ENCODE results near the gene HYAL1.

The HYAL1 gene

GRCh38 chr3:50297384-50297775 is 6.0 kb downstream of the HYAL1 start:
- no peaks in the 10 kb centered on the region for H3K27me3 ChIP-seq
- peaks cover 0 to 14% (median 0%) of the 10 kb centered on the region in 11 experiments; a peak in 5 of 22 replicates for H4K20me1 ChIP-seq
- peak overlapping the region in 1 of 10 experiments; percentile 82; a peak in 1 of 20 replicates for H3K4me3 ChIP-seq
- peaks cover 34 to 47% (median 37%) of the 10 kb centered on the region in 10 experiments for H3K4me1 ChIP-seq
- no peak for TF ChIP-seq Cebpa-rat (IDR thresholded peaks at IDR 0.05)
- H3K4me2 ChIP-seq, result peak overlapping the region in 8 of 11 experiments; percentile 95 to 99 (median 98); a peak in 11 of 22 replicates
- H3K9me3 ChIP-seq (replicated peaks in 1 of 11), result no peaks in the 10 kb centered on the region
- no peak overlapping the region for H3K27ac ChIP-seq
- peak overlapping the region in 2 of 11 experiments; percentile 77 to 84; a peak in 4 of 22 replicates for H3K9ac ChIP-seq
- H3K36me3 ChIP-seq, result peaks cover 0 to 10% (median 0%) of the 10 kb centered on the region in 11 experiments; a peak in 2 of 22 replicates

- Histone ChIP-seq H3K9me3 (replicated peaks in 1 of 11) (no peaks in the 10 kb centered on the region), H4K20me1 (peaks cover 0 to 14% (median 0%) of the 10 kb centered on the region in 11 experiments; a peak in 5 of 22 replicates), H3K9ac (peak overlapping the region in 1 of 11 experiments; percentile 3; a peak in 1 of 22 replicates), H3K4me2 (0 out of 22 replicates have a peak overlapping the region, but pooled peaks of 1 of the 11 experiments have one; percentile 98), H3K27me3 (no peaks in the 10 kb centered on the region), H3K27ac (no peak overlapping the region), H3K36me3 (peaks cover 0 to 10% (median 0%) of the 10 kb centered on the region in 11 experiments; a peak in 2 of 22 replicates), H3K4me1 (peaks cover 34 to 47% (median 37%) of the 10 kb centered on the region in 10 experiments), H3K4me3 (no peak overlapping the region)
- no peak for TF ChIP-seq Cebpa-rat (IDR thresholded peaks at IDR 0.05)
Measured at GRCh38 chr3:50296721-50297383, 6.5 kb downstream of the HYAL1 start.

- no peak overlapping the region for H3K4me3 ChIP-seq
- H3K4me1 ChIP-seq, result peaks cover 39 to 47% (median 43%) of the 10 kb centered on the region in 10 experiments
- no peaks in the 10 kb centered on the region for H3K27me3 ChIP-seq
- H3K27ac ChIP-seq, result no peak overlapping the region
- no peaks in the 10 kb centered on the region for H3K9me3 ChIP-seq (replicated peaks in 1 of 11)
- peak overlapping the region in 1 of 11 experiments; percentile 41; a peak in 1 of 22 replicates for H3K9ac ChIP-seq
- no peak overlapping the region for H3K4me2 ChIP-seq
- TF ChIP-seq Cebpa-rat (IDR thresholded peaks at IDR 0.05), result no peak
- peaks cover 0 to 12% (median under 1%) of the 10 kb centered on the region in 11 experiments; a peak in 6 of 22 replicates for H3K36me3 ChIP-seq
- peaks cover 0 to 14% (median 0%) of the 10 kb centered on the region in 11 experiments; a peak in 5 of 22 replicates for H4K20me1 ChIP-seq
Measured at GRCh38 chr3:50295553-50296431, 7.6 kb downstream of the HYAL1 start.

- Histone ChIP-seq H3K9ac (no peak overlapping the region), H3K27me3 (no peaks in the 10 kb centered on the region), H3K27ac (no peak overlapping the region), H3K9me3 (replicated peaks in 1 of 11) (no peaks in the 10 kb centered on the region), H3K4me2 (no peak overlapping the region), H3K4me1 (peaks cover 35 to 47% (median 41%) of the 10 kb centered on the region in 10 experiments), H4K20me1 (peaks cover 0 to 24% (median 7%) of the 10 kb centered on the region in 11 experiments; a peak in 12 of 22 replicates), H3K36me3 (peaks cover 7 to 22% (median 11%) of the 10 kb centered on the region in 11 experiments; a peak in 21 of 22 replicates), H3K4me3 (no peak overlapping the region)
- TF ChIP-seq Cebpa-rat (IDR thresholded peaks at IDR 0.05), result no peak
Measured at GRCh38 chr3:50294492-50295403, 8.6 kb downstream of the HYAL1 start.

GRCh38 chr3:50294089-50294488 is 9.3 kb downstream of the HYAL1 start:
- Histone ChIP-seq H3K36me3 (peaks cover 14 to 29% (median 17%) of the 10 kb centered on the region in 11 experiments), H3K9ac (no peak overlapping the region), H3K4me1 (peaks cover 33 to 44% (median 39%) of the 10 kb centered on the region in 10 experiments), H3K27ac (no peak overlapping the region), H3K4me3 (no peak overlapping the region), H3K27me3 (no peaks in the 10 kb centered on the region), H3K4me2 (no peak overlapping the region), H3K9me3 (replicated peaks in 1 of 11) (no peaks in the 10 kb centered on the region), H4K20me1 (peaks cover 0 to 30% (median 14%) of the 10 kb centered on the region in 11 experiments; a peak in 12 of 22 replicates)
- no peak for TF ChIP-seq Cebpa-rat (IDR thresholded peaks at IDR 0.05)

GRCh38 chr3:50293079-50293801 is 10.1 kb downstream of the HYAL1 start:
- no peak for TF ChIP-seq Cebpa-rat (IDR thresholded peaks at IDR 0.05)
- Histone ChIP-seq H3K27me3 (no peaks in the 10 kb centered on the region), H3K36me3 (peaks cover 22 to 37% (median 26%) of the 10 kb centered on the region in 11 experiments), H4K20me1 (peaks cover 0 to 36% (median 20%) of the 10 kb centered on the region in 11 experiments; a peak in 14 of 22 replicates), H3K4me3 (peak overlapping the region; percentile 69 to 99 (median 84); a peak in 12 of 20 replicates), H3K4me1 (peaks cover 27 to 40% (median 34%) of the 10 kb centered on the region in 10 experiments), H3K4me2 (peak overlapping the region; percentile 69 to 96 (median 88)), H3K27ac (peak overlapping the region; percentile 36 to 88 (median 75); a peak in 21 of 22 replicates), H3K9me3 (replicated peaks in 1 of 11) (no peaks in the 10 kb centered on the region), H3K9ac (peak overlapping the region; percentile 49 to 97 (median 86))

- no peaks in the 10 kb centered on the region for H3K9me3 ChIP-seq (replicated peaks in 1 of 11)
- H3K27ac ChIP-seq, result peak within 1 kb of the TSS; percentile 73 to 95 (median 88)
- peaks cover 20 to 31% (median 26%) of the 10 kb centered on the region in 10 experiments for H3K4me1 ChIP-seq
- H3K4me3 ChIP-seq, result peak within 1 kb of the TSS; percentile 69 to 99 (median 84)
- H3K36me3 ChIP-seq, result peaks cover 31 to 44% (median 34%) of the 10 kb centered on the region in 11 experiments
- H4K20me1 ChIP-seq, result peaks cover 0 to 37% (median 22%) of the 10 kb centered on the region in 11 experiments; a peak in 14 of 22 replicates
- no peak for TF ChIP-seq Cebpa-rat (IDR thresholded peaks at IDR 0.05)
- H3K4me2 ChIP-seq, result peak within 1 kb of the TSS; percentile 87 to 98 (median 92)
- H3K27me3 ChIP-seq, result no peaks in the 10 kb centered on the region
- peak within 1 kb of the TSS; percentile 83 to 97 (median 87) for H3K9ac ChIP-seq
Measured at GRCh38 chr3:50292159-50293078, 11.0 kb downstream of the HYAL1 start, which contains the start of gene IFRD2. TSS of gene IFRD2 (minus strand) at chr3:50292429. CDS start at chr3:50292274, 155 bp downstream.

Data from BLaER1 treated with 17β-estradiol and CSF1 and Interleukin-3, amounts not matched to agents 10 nM and 100 nM (cell line).